Measurements from ENCODE around the gene MBD5. TPM values are rescaled to one million over a fixed set of nuclear protein-coding genes. Genes with fewer than 3 reads are reported as not detected.

Gene MBD5
- polyA plus RNA-seq, 2 of the 4 experiments (the other 2 are of a cell fraction), result 5.4 to 24.1 TPM

DNA sequence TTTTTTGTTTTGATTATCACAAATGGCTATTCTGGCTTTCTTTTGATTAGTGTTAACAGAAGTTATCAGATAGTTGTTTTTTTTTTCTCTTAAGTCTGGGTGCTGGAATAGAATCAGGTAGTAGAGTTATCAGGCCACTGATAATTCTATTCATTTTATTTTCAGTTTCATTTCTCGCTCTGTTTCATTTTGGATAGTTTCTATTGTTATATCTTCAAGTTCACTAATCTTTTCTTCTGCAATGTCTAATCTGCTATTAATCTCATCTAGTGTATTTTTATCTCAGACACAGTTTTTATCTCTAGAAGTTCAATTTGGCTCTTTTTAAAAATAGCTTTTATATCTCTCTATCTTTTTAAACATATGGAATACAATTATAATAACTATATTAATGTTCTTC, 381.9 kb downstream of the MBD5 start:
- WGBS (ENCODE audit: missing lambda C conversion rate), result 86% methylated on average over 1 of the region's 1 CpG
- ATAC-seq, result no peak
- CTCF ChIA-PET, result no interaction called here
- H3K4me1 ChIP-seq, result no peaks in the 10 kb centered on the region
- no peak for FAIRE-seq
- H3K4me3 ChIP-seq, result no peak overlapping the region
- no peak for DNase-seq (ENCODE audit: low read depth in 1 of 2, low spot score in 1 of 2)
- POLR2A ChIA-PET, result no interaction called here
- TF ChIP-seq RAD21 (conservative IDR thresholded peaks at IDR 0.05 in 1 of 2, IDR thresholded peaks at IDR 0.05 in 1 of 2) (no peak), MAFK (IDR thresholded peaks at IDR 0.05; ENCODE audit: partially characterized antibody) (no peak), NR3C1 (IDR thresholded peaks at IDR 0.05) (no peak)
- TF ChIP-seq, protein P1, sequence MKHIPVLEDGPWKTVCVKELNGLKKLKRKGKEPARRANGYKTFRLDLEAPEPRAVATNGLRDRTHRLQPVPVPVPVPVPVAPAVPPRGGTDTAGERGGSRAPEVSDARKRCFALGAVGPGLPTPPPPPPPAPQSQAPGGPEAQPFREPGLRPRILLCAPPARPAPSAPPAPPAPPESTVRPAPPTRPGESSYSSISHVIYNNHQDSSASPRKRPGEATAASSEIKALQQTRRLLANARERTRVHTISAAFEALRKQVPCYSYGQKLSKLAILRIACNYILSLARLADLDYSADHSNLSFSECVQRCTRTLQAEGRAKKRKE (CRISPR knock-in tag; IDR thresholded peaks at IDR 0.05; ENCODE audit: low read depth), result no peak
- H3K4me2 ChIP-seq, result no peak overlapping the region
- no peak overlapping the region for H3K27ac ChIP-seq
- no peaks in the 10 kb centered on the region for H3K9me3 ChIP-seq

DNA sequence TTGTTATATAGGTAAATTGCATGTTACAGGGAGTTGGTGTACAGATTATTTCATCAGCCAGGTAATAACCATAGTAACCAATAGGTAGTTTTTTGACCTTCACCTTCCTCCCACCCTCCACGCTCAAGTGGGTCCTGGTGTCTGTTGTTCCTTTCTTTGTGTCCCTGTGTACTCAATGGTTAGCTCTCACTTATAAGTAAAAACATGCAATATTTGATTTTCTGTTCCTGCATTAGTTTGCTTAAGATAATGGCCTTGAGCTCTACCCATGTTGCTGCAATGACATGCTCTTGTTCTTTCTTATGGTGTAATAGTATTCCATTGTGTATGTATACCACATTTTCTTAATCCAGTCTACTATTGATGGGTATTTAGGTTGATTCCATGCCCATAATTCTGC, 390.0 kb downstream of the MBD5 start:
- no peak for DNase-seq (ENCODE audit: low read depth in 1 of 2, low spot score in 1 of 2)
- no peak for TF ChIP-seq EP300 (IDR thresholded peaks at IDR 0.05)
- no peak for TF ChIP-seq EHMT2 (IDR thresholded peaks at IDR 0.05; ENCODE audit: low read depth)
- TF ChIP-seq RNF2 (IDR thresholded peaks at IDR 0.05; ENCODE audit: borderline replicate concordance, low read depth), result no peak
- TF ChIP-seq, protein P2, sequence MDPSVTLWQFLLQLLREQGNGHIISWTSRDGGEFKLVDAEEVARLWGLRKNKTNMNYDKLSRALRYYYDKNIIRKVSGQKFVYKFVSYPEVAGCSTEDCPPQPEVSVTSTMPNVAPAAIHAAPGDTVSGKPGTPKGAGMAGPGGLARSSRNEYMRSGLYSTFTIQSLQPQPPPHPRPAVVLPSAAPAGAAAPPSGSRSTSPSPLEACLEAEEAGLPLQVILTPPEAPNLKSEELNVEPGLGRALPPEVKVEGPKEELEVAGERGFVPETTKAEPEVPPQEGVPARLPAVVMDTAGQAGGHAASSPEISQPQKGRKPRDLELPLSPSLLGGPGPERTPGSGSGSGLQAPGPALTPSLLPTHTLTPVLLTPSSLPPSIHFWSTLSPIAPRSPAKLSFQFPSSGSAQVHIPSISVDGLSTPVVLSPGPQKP (IDR thresholded peaks at IDR 0.05; ENCODE audit: low read depth, low read length), result no peak
- no peak for TF ChIP-seq CBX8 (IDR thresholded peaks at IDR 0.05)
- TF ChIP-seq, protein P3, sequence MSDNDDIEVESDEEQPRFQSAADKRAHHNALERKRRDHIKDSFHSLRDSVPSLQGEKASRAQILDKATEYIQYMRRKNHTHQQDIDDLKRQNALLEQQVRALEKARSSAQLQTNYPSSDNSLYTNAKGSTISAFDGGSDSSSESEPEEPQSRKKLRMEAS (IDR thresholded peaks at IDR 0.05), result no peak
- no peak overlapping the region for H3K4me3 ChIP-seq
- ChIA-PET CTCF (no interaction called here), POLR2A (no interaction called here)
- WGBS (ENCODE audit: missing lambda C conversion rate), result 26% methylated on average over 1 of the region's 1 CpG
- no peaks in the 10 kb centered on the region for H3K4me1 ChIP-seq
- no peak overlapping the region for H3K4me2 ChIP-seq
- no peak for FAIRE-seq
- H3K27ac ChIP-seq, result no peak overlapping the region
- ATAC-seq, result no peak
- peaks cover 10% of the 10 kb centered on the region; the same call in 2 of the 3 replicates for H3K9me3 ChIP-seq

DNA sequence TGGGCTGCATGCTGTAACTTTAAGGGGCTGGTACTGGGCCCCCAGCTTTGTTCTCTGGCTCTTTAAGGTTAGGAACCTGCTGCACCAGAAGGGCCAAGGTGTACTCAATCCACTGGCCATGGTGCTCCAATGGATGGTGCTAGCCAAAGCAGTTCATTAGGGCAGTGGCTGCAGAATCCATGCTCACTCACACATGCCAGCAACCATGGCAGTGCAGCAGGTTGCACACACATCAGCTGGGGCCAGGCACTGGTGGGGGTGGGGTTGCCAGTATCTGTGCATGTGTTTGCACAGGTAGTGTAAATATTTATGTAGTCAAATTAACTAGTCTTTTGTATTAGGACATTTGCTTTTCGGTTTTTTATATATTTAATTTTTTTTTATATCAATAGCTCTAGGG, 395.4 kb downstream of the MBD5 start:
- Histone ChIP-seq H3K4me2 (no peak overlapping the region), H3K4me1 (no peaks in the 10 kb centered on the region), H3K27ac (no peak overlapping the region), H3K4me3 (no peak overlapping the region), H3K9me3 (peaks cover 14% of the 10 kb centered on the region; the same call in 2 of the 3 replicates)
- TF ChIP-seq ZFP36 (IDR thresholded peaks at IDR 0.05; ENCODE audit: borderline replicate concordance, partially characterized antibody), result no peak
- FAIRE-seq (no peak), ATAC-seq (no peak), DNase-seq (ENCODE audit: low read depth in 1 of 2, low spot score in 1 of 2) (no peak)
- 13% methylated on average over 1 of the region's 1 CpG for WGBS (ENCODE audit: missing lambda C conversion rate)
- CTCF ChIA-PET, result no interaction called here
- POLR2A ChIA-PET, result no interaction called here

DNA sequence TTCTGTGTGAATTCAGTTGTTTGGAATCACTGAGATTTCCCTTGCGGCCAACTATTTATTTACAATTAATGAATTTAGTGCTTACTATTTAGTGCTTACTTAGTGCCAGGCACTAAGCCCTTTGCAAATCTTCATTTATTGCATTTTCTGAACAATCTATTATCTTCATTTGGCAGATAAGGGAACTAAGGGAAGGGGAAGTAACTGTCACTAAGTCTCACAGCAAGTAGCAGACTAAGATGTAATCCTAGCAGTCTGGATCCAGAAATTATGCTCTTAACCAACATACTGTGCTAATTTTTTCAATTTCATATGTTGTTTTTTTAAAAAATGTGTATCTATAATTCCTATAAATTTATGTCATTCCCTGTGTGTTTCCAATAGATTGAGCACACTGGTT, 409.2 kb downstream of the MBD5 start:
- no peak for DNase-seq (ENCODE audit: low read depth in 1 of 2, low spot score in 1 of 2)
- no peak for ATAC-seq
- Histone ChIP-seq H3K9me3 (no peaks in the 10 kb centered on the region), H3K4me1 (no peaks in the 10 kb centered on the region), H3K4me2 (no peak overlapping the region), H3K4me3 (no peak overlapping the region), H3K27ac (no peak overlapping the region)
- ChIA-PET POLR2A (no interaction called here), CTCF (no interaction called here)
- FAIRE-seq, result no peak
- 87% methylated on average over 1 of the region's 1 CpG for WGBS (ENCODE audit: missing lambda C conversion rate)
- TF ChIP-seq, protein P2 (IDR thresholded peaks at IDR 0.05; ENCODE audit: low read depth, low read length), result no peak
- TF ChIP-seq SREBF2 (IDR thresholded peaks at IDR 0.05), result no peak
- no peak for TF ChIP-seq FOSB (CRISPR knock-in tag; IDR thresholded peaks at IDR 0.05)
- TF ChIP-seq, protein P3 (IDR thresholded peaks at IDR 0.05), result no peak
- TF ChIP-seq KDM1A (IDR thresholded peaks at IDR 0.05; ENCODE audit: low read depth), result no peak
- no peak for TF ChIP-seq FOXS1 (CRISPR knock-in tag; IDR thresholded peaks at IDR 0.05)
- TF ChIP-seq GATA3 (IDR thresholded peaks at IDR 0.05; ENCODE audit: borderline replicate concordance), result no peak
- TF ChIP-seq NPAS2 (CRISPR knock-in tag; IDR thresholded peaks at IDR 0.05; ENCODE audit: borderline replicate concordance), result no peak
- no peak for TF ChIP-seq EP300 (IDR thresholded peaks at IDR 0.05)
- TF ChIP-seq PHF8 (IDR thresholded peaks at IDR 0.05; ENCODE audit: borderline replicate concordance, low read depth), result no peak
- TF ChIP-seq, protein P4, sequence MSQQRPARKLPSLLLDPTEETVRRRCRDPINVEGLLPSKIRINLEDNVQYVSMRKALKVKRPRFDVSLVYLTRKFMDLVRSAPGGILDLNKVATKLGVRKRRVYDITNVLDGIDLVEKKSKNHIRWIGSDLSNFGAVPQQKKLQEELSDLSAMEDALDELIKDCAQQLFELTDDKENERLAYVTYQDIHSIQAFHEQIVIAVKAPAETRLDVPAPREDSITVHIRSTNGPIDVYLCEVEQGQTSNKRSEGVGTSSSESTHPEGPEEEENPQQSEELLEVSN (IDR thresholded peaks at IDR 0.05; ENCODE audit: borderline replicate concordance, low read depth), result no peak
- no peak for TF ChIP-seq ZC3H11A (IDR thresholded peaks at IDR 0.05)
- no peak for TF ChIP-seq JUNB (IDR thresholded peaks at IDR 0.05)
- TF ChIP-seq ZFP36 (IDR thresholded peaks at IDR 0.05; ENCODE audit: borderline replicate concordance, partially characterized antibody), result no peak
- TF ChIP-seq RNF2 (IDR thresholded peaks at IDR 0.05; ENCODE audit: borderline replicate concordance, low read depth), result no peak
- TF ChIP-seq FOSL2 (IDR thresholded peaks at IDR 0.05), result no peak
- no peak for TF ChIP-seq FOSL2 (CRISPR knock-in tag; IDR thresholded peaks at IDR 0.05)
- TF ChIP-seq RCOR1 (IDR thresholded peaks at IDR 0.05; ENCODE audit: low read depth, low read length), result no peak

Measured in A549 (cell line).